ENCODE measurements around the gene CEACAM3.
"Not testable (repeated sequence)": the region's sequence is repeated elsewhere in the genome, so short reads cannot be mapped to it uniquely, and the experiment has no call there.

The CEACAM3 gene

DNA sequence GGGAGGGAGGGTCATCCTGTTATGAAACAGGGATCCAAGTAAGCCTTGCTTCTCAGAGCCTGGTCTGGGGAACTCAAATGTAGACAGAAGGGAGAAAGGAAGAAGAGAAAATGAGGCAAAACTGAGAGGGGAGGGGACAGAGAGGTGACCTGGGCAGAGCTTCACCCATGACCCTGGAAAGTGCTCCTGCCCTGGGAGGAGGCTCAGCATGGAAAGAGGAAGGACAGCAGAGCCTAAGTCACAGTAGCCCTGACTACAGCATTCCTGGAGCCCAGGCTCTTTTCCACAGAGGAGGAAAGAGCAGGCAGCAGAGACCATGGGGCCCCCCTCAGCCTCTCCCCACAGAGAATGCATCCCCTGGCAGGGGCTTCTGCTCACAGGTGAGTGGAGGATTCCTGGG, at the start of gene CEACAM3:
Gene CEACAM3, plus strand, starts transcription at position 226 of the 400 bp plus-strand sequence. Its CDS starts 91 bp downstream, at position 317.
- no peak for DNase-seq (ENCODE audit: low read depth)

GRCh38 chr19:41746593-41747227, 49.7 kb upstream of the CEACAM3 start:
- DNase-seq (ENCODE audit: low read depth): peak; percentile 23

- DNase-seq (ENCODE audit: low read depth): no peak
These were observed 48.4 kb upstream of the CEACAM3 start for GRCh38 chr19:41748012-41748411.

- DNase-seq (ENCODE audit: low read depth): not testable (repeated sequence)
These were observed 45.9 kb upstream of the CEACAM3 start for GRCh38 chr19:41750248-41751134.

DNA sequence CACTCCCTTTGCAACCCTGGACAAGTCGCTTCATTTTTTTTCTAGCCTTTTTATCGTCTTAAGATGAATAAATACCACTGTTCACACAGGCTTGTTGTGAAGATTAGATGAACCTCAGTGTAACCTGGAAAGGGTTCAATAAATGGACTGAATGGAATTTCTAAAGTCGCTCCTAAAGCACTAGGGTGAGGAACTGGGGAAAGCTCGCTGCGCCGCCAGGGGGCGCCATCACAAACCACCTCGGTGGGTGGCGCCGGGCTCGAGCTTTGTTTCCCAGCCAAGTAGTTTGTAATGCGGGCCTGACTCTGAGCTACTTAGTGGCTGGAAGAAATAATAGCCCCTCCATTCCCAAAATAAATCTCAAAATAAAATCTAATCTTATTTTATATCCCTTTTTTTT, 43.2 kb upstream of the CEACAM3 start:
- peak; percentile 12 for DNase-seq (ENCODE audit: low read depth)

DNA sequence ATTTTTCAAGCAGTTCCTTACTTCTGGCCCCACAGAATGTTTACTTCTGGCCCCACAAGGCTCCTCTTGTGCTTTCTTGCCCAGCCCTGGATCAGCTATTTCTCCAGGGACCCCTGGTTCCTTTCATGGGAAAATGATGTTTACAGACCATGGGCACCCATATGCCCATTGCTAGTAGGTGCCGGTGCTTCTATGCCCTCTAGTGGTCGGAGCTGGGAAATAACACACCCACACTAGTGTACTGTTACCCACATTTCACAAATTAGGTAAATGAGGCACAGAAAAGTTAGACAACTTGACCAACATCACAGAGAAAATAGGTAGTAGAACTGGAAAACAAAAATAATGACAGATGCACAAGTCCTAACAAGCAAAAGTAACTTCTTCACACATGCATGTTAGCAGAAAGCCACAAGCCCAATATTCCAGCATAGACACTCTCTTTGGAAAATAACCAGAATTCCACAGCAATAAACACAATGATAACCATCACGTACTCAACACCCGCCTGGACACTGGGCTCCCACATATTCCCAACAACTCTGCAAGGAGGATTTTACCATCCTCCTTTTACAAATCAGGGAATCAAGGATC, 42.4 kb upstream of the CEACAM3 start:
- peak; percentile 24 for DNase-seq (ENCODE audit: low read depth)

GRCh38 chr19:41755328-41755913, 41.0 kb upstream of the CEACAM3 start, which contains the start of gene CEACAM6:
CEACAM6 (plus strand) TSS chr19:41755530; CDS start chr19:41755639, 109 bp downstream.
- DNase-seq (ENCODE audit: low read depth): no peak

DNA sequence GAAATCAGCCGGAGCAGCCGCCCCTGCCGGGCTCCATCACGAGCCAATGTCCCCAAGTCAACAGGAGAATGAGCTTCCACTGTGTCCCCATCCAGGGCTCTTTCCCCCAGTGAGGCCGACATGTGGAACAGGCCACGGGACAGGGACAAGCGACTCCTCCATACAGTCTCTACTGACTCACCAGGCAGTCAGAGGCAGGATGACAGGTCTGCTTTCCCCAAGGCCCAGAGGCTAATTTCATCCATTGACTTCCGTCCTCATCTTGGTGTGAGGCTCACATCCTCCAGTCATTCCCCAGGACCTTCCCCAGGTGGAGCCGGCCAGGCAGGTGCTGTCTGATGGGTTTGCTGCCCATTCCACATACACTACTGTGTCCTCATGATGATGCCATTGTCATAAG, 37.5 kb upstream of the CEACAM3 start:
- DNase-seq (ENCODE audit: low read depth): no peak

GRCh38 chr19:41767115-41767514, 29.3 kb upstream of the CEACAM3 start:
- no peak for DNase-seq (ENCODE audit: low read depth)

- not testable (repeated sequence) for DNase-seq (ENCODE audit: low read depth)
These were observed 28.3 kb upstream of the CEACAM3 start for GRCh38 chr19:41768105-41768504.

- DNase-seq (ENCODE audit: low read depth): no peak
These were observed 26.8 kb upstream of the CEACAM3 start for GRCh38 chr19:41769608-41770007.

DNA sequence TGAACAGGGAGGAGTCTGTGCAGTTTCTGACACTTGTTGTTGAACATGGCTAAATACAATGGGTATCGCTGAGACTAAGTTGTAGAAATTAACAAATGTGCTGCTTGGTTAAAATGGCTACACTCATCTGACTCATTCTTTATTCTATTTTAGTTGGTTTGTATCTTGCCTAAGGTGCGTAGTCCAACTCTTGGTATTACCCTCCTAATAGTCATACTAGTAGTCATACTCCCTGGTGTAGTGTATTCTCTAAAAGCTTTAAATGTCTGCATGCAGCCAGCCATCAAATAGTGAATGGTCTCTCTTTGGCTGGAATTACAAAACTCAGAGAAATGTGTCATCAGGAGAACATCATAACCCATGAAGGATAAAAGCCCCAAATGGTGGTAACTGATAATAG, 25.0 kb upstream of the CEACAM3 start:
- DNase-seq (ENCODE audit: low read depth): no peak

DNA sequence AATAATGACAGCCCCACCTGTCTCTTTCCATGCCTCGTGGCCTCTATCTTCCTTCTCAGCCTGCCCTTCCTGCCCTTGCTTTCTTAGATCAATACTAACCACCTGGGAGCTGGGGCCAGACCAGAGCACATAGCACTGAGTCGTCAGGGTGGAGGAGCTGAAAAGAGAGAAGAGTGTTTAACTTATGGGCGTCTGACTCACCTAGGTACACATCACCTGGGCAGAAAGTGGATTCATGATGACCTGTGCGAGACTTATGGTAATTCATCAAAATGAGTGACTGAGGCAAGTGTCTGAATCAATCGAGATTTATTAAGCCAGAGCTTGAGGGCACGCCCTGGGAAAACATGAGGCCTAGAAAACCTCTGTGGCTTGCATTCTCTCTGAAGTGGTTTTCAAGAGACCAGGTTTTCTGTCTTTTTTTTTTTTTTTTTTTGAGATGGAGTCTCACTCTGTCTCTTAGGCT, 21.8 kb upstream of the CEACAM3 start:
- no peak for DNase-seq (ENCODE audit: low read depth)

- DNase-seq (ENCODE audit: low read depth): no peak
These were observed 19.7 kb upstream of the CEACAM3 start for GRCh38 chr19:41776700-41777099.

DNA sequence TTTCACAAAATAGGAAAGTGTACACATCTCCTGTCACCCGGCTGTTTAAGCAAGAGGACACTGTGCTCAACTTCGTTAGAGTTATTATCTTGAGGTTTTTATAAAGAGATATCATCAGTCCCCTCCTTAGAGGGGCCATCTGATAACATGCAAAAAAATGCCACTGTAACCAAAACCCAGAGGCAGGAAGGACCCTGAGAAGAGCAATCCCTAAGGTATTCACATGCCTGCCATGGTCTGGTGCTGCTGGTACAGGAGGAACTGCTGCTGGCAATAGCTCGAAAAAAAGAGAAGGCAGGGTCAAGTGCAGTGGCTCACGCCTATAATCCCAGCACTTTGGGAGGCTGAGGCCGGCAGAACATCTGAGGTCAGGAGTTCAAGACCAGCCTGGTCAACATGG, 12.8 kb upstream of the CEACAM3 start:
- no peak for DNase-seq (ENCODE audit: low read depth)

- no peak for DNase-seq (ENCODE audit: low read depth)
These were observed 12.1 kb upstream of the CEACAM3 start for GRCh38 chr19:41784312-41784711.

DNA sequence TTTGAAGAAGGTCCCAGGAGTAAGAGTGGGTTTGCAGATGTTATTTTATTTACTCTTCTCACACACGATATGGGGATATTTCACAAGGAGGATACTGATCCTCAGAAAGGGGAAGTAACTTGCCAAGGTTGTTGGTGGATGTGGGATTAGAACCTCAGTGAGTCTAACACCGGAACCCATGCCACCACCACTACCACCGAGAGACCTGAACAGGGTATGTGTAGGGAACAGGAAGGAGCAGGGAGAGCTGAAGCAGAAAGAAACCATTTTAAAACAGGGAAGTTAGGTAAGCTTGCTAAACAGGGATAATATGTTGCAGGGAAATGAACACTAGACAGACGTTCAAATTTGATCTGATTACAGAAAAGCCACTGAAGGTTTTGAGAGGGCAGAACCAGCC, 11.6 kb upstream of the CEACAM3 start:
- DNase-seq (ENCODE audit: low read depth): no peak

DNA sequence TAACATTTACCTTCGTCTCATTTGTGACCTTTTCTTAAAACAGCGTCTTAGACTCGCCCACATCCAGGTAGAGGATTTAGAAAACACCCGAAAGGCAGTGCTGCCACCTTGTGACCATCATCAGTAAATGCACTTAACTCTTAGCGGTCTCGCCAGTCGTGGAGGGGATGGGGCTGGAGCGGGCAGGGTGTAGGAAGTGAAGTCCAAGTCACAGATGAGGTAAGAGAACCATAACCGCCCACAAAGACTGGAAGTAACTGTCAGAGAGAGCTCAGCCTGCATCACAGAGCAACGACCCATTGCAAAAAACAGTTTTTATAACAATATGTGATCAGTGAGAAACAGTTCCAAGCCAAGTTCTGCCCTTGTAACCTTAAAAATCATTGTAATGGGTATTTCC, 10.7 kb upstream of the CEACAM3 start:
- DNase-seq (ENCODE audit: low read depth): peak; percentile 47

DNA sequence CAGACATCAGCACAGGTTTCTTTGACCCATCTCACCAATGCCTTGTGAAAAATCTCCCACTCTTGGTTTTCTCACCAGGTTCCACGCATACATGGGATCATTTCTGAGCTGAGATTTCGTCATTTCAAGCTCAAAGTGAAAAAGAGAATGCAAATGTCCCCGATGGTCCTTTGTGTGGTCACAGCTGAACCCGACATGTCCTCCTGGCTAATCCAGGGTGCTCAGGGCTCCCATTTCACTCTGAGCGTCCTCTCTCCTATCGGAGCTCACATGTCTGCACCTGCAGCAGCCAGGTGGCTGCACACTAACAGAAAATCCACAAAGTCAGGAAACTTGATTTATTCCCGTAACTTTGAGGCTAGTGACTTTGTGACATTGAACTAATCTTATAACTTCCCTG, 9.3 kb upstream of the CEACAM3 start:
- no peak for DNase-seq (ENCODE audit: low read depth)

DNA sequence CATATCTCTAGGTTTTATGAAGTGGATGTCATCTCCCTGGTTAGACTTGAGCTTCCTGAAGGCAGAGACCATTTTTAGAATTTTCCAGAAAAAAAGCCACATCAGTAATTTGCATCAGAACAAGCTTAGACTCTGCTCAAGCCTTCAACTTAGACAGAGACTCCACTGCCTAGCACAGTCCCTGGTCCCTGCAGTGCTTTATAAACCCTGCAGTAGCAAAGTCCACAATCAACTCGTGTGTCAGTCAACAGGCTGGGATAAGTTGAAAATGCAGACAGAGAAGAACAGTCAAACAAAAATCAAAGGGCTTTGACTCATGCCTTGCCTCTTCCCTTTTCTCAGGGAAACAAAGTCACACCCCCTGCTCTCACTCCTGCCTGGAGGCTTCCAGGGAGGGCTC, 7.9 kb upstream of the CEACAM3 start:
- not testable (repeated sequence) for DNase-seq (ENCODE audit: low read depth)

DNA sequence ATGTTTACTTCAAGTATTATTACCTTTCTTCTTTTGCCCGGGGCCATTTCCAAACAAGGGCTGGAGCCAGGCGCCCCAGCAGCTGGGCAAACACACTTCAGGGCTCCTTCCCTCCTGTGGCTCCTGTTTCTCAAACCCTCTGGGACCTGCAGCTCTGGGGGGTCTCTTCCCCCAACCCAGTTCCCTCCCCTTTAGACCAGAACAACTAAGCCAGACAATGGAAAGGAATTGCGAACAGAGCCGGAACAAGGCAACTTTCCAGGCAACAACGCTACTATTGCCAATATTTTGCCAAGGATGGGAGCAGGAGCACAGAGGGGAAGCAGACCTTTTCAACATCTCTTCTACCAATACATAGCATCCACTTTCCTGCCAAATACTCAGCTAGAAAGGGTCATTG, 7.3 kb upstream of the CEACAM3 start:
- DNase-seq (ENCODE audit: low read depth): not testable (repeated sequence)

All from HS-27A (cell line).